C4-2B (cell line): ENCODE measurements around the gene TMPRSS11A.

Experiments used
- CTCF ChIP-seq: fragments of 450-650 bp; conservative IDR thresholded peaks from 2 replicates; pipeline ENCODE4 v1.5.1; 2017; ENCODE audit warnings: mild to moderate bottlenecking
- ZFX ChIP-seq: fragments of 450-650 bp; IDR thresholded peaks from 2 replicates; pipeline ENCODE4 v1.6.1; 2017

DNA sequence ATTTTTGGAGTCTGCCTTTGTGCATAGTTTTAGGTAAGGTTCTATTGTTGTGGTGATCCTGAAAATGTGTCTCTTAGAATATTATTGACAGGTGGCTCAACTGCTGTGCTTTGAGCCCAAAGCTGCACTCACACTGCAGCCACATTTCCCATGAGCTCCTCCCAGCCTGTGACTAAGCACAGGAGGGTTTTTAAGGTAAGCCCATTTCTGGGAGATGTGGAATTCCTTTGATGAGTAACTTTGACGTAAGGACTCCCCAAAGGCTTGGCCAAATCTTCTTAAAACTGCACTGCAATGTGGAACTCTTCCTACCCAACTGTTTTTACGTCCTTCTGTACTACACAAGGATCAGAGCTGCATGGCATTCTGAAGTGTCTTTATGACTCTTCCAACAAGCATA lies 20.0 kb upstream of the TMPRSS11A start:
- TF ChIP-seq CTCF: no peak
- no peak for TF ChIP-seq ZFX
